Breast epithelium (tissue), 4 donors: ENCODE results near the gene GRIK4. TPM values are rescaled to one million over a fixed set of nuclear protein-coding genes. Genes with fewer than 3 reads are reported as not detected.
"Not testable (repeated sequence)": the region's sequence is repeated elsewhere in the genome, so short reads cannot be mapped to it uniquely, and the experiment has no call there.

Source experiments
- DNase-seq, 2 donors: peaks; one replicate each; pipeline ENCODE4 v3.0.0-alpha.2; 2019; ENCODE audit warnings: low spot score in 2 of 2
- H3K27ac ChIP-seq, 2 donors: fragments of 200-600 bp; sonication (generic) in 1 of 2; one replicate each; pipeline ENCODE4 v1.5.1; 2016 to 2019; ENCODE audit warnings: mild to moderate bottlenecking in 1 of 2
- H3K27me3 ChIP-seq, 2 donors: fragments of 200-600 bp; sonication (generic) in 1 of 2; one replicate each; pipeline versions ENCODE4 v1.5.1 to v1.6.0; 2017 to 2019; ENCODE audit warnings: control low read depth in 1 of 2, mild to moderate bottlenecking in 1 of 2
- H3K36me3 ChIP-seq: fragments of 200-600 bp; one replicate; pipeline ENCODE4 v1.5.1; 2019
- H3K4me1 ChIP-seq, 2 donors: fragments of 200-600 bp; sonication (generic); one replicate each; pipeline ENCODE4 v1.5.1; 2016 to 2019; ENCODE audit warnings: control low read depth in 1 of 2
- H3K4me3 ChIP-seq, 3 donors: fragments of 200-600 bp; sonication (generic); 1 replicate in 2 of 3; 2 replicates in 1 of 3; pipeline ENCODE4 v1.5.1; 2016 to 2019; ENCODE audit warnings: mild to moderate bottlenecking in 3 of 3, moderate library complexity in 2 of 3
- H3K9me3 ChIP-seq, 2 donors: fragments of 200-600 bp; sonication (generic) in 1 of 2; one replicate each; pipeline ENCODE4 v1.5.1; 2016 to 2019; ENCODE audit warnings: control low read depth in 1 of 2
- POLR2A ChIP-seq: fragments of 450-650 bp; IDR thresholded peaks from one replicate; pipeline ENCODE4 v1.6.1; 2016; ENCODE audit warnings: antibody characterized with exemption, mild to moderate bottlenecking, moderate library complexity
- POLR2AphosphoS5 ChIP-seq, 3 donors: sonication (generic); formaldehyde crosslinking; IDR thresholded peaks; one replicate each; pipeline ENCODE4 v1.6.1; 2017; ENCODE audit warnings: antibody characterized with exemption in 3 of 3
- intact Hi-C: fragments of 100-400 bp; cut with DNase I; formaldehyde crosslinking; loops from one replicate; pipeline ENCODE4 v1.15.1; 2023; ENCODE audit warnings: low total_unique reads
- total RNA-seq, 3 donors: library from RNA; depleted of rRNA; stranded (reverse); fragments of >200 nt; gene quantifications; one replicate each; pipeline ENCODE4 v1.1.0, GENCODE V29; 2016
- TF ChIP-seq, protein P1 (sequence below), 3 donors: fragments of 450-650 bp; IDR thresholded peaks; one replicate each; pipeline ENCODE4 v1.5.1; 2016 to 2017; ENCODE audit warnings: antibody characterized with exemption in 3 of 3, mild to moderate bottlenecking in 3 of 3, moderate library complexity in 3 of 3

Gene GRIK4
- total RNA-seq, 3 donors from 2014 or later: 0.29 to 0.66 TPM; not detected in 1

DNA sequence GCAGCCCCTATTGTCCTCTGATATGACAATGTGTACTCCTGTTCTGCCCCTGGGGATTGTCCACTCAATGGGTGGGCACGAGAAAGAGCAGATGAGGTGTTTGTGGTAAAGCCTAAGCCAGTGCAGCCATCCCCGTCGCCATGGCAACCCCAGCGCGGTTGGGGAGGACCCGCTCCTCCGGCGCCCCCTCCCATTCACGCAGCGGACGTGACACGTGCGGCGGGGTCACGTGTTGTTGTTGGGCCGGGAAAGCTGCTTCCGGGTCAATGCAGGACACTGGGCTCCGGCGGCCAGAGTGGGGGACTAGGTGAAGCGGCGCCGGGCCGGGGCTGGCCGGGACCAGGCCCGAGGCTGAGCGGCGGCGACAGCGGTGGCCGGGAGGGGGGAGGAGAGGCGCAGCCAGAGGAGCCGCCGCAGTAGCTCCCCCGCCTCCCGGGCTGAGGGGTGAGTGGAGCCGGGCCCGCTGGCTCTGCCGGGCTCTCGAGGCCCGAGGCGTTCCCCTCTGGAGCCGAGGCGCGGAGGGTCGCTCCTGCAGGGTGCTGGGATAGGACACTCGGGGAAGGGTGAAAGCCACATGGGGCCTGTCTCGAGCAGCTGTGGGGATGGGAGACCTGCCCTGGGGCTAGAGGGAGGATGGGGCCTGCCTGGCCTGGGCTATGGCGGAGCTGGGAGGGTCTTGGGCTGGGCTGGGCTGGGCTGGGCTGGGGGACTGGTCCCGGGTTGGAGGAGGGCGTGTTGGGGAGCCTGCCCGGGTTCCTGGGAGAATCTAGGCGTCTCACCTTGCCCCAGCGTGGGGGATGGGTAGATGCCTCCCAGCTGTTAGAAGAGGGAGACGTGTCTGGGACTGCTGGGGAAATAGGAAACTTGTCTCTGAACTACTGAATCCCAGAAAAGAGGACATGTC lies 512.6 kb downstream of the GRIK4 start, which contains the start of gene TBCEL:
Gene TBCEL, plus strand, starts transcription at position 255 of the 904 bp plus-strand sequence. CDS start 21,589 bp downstream, outside the sequence.
- intact Hi-C loops: no loop called here
- peak; percentile 49 to 78 (median 51) for TF ChIP-seq POLR2AphosphoS5 (IDR thresholded peaks at IDR 0.05)
- TF ChIP-seq, protein P1, sequence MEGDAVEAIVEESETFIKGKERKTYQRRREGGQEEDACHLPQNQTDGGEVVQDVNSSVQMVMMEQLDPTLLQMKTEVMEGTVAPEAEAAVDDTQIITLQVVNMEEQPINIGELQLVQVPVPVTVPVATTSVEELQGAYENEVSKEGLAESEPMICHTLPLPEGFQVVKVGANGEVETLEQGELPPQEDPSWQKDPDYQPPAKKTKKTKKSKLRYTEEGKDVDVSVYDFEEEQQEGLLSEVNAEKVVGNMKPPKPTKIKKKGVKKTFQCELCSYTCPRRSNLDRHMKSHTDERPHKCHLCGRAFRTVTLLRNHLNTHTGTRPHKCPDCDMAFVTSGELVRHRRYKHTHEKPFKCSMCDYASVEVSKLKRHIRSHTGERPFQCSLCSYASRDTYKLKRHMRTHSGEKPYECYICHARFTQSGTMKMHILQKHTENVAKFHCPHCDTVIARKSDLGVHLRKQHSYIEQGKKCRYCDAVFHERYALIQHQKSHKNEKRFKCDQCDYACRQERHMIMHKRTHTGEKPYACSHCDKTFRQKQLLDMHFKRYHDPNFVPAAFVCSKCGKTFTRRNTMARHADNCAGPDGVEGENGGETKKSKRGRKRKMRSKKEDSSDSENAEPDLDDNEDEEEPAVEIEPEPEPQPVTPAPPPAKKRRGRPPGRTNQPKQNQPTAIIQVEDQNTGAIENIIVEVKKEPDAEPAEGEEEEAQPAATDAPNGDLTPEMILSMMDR (IDR thresholded peaks at IDR 0.05): no peak
- no peak for TF ChIP-seq POLR2A
- DNase-seq: peak; percentile 61 to 73
- Histone ChIP-seq H3K4me1 (no peaks in the 10 kb centered on the region), H3K4me3 (peak within 1 kb of the TSS; percentile 79 to 87 (median 84)), H3K36me3 (no peaks in the 10 kb centered on the region), H3K9me3 (no peaks in the 10 kb centered on the region), H3K27me3 (no peaks in the 10 kb centered on the region), H3K27ac (peak within 1 kb of the TSS; percentile 74 to 75)

DNA sequence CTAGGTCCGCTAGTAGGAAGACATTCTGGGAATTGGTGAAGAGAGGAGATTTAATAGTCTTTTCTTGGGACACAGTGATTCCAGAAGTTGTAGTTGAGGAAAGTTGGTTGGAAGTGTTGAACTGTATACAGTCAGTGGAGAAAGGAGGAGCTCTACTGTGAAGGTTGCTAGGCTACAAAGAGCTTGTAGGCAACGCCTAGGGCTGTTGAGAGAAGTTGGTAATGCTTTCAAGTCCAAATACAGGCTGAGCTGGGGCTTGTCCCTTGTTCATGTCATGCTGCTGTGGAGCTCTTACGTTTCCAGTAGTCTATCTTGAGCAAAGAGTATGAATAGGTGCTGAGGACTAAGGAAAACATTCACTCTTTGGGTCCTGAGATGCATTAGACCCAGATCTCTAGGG lies 513.4 kb downstream of the GRIK4 start:
- Histone ChIP-seq H3K27ac (peak overlapping the region in 1 of 2 donors; percentile 74), H3K9me3 (no peaks in the 10 kb centered on the region), H3K4me1 (no peaks in the 10 kb centered on the region), H3K4me3 (peak overlapping the region; percentile 79 to 87 (median 84)), H3K27me3 (no peaks in the 10 kb centered on the region), H3K36me3 (no peaks in the 10 kb centered on the region)
- no peak for DNase-seq
- TF ChIP-seq, protein P1 (IDR thresholded peaks at IDR 0.05): no peak
- intact Hi-C loops: no loop called here

DNA sequence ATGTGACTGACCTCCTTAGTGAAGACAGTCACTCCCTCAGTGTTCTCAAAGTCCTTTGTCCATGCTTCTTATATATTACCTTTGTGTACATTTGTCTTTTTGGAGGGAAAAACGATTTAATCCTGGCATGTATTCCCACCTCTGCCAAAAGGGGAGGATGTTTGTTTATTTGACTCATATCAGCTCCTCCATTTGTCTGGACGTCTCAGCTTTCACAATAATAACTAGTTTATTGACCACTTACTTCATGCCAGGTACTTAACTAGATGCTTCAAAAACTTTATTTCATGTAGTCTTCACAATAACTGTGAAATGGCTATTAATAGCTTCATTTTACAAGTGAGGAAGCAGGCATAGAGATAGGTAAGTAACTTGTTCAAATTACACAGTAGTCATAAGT lies 517.6 kb downstream of the GRIK4 start:
- intact Hi-C loops: no loop called here
- H3K4me3 ChIP-seq: no peak overlapping the region

DNA sequence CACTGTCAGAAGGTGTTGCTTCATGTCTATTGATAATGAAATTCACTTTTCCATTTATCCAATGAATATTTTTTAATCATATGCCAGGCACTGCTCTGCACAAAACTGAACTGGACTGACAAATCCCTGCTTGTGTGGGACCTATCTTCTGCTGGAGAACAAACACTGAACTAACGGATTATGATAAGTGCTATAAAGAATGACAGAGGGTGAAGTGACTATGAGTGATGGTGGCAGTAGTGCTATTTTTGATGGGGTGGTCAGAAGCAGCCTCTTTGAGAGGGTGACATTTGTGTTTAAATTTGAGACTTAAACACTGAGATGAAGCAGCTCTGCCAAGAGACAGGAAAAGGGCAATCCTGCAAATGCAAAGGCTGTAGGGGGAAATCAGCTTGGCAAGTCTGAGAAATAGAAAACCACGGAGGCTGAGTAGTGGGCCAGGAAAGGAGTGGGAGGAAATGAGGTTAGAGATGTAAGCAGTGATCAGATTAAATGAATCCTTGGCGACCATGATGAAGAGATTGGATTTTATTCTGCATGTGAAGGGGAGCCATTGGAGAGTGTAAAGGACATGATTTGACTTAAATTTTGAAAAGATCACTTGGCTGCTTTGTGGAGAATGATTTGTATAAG lies 518.4 kb downstream of the GRIK4 start:
- Histone ChIP-seq H3K36me3 (no peaks in the 10 kb centered on the region), H3K4me3 (no peak overlapping the region), H3K27me3 (no peaks in the 10 kb centered on the region), H3K9me3 (no peaks in the 10 kb centered on the region), H3K27ac (no peak overlapping the region), H3K4me1 (no peaks in the 10 kb centered on the region)
- no peak for DNase-seq
- TF ChIP-seq, protein P1 (IDR thresholded peaks at IDR 0.05): no peak
- intact Hi-C loops: no loop called here

More for the DNA sequence above, 517.6 kb downstream of the GRIK4 start:
- Histone ChIP-seq H3K27me3 (no peaks in the 10 kb centered on the region), H3K9me3 (no peaks in the 10 kb centered on the region), H3K27ac (no peak overlapping the region), H3K4me1 (no peaks in the 10 kb centered on the region), H3K36me3 (no peaks in the 10 kb centered on the region)
- TF ChIP-seq POLR2AphosphoS5 (IDR thresholded peaks at IDR 0.05): no peak
- TF ChIP-seq, protein P1 (IDR thresholded peaks at IDR 0.05): no peak
- TF ChIP-seq POLR2A: no peak
- DNase-seq: no peak

DNA sequence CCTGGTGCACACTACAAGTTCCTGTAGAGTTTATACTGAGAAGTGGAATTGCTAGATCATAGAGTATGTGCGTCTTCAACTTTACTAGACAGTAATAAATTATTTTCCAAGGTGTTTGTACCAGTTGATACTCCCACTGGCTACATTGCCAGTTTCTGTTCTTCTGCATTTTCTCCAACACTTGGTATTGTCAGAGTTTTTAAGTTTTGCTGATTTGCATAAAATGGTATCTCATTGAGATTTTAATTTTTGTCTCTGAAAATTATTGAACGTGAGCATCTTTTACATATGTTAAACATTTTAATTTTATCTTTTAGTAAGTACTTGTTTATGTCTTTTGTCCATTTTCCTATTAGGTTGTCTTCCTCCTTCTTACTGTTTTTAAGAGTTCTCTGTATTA lies 519.6 kb downstream of the GRIK4 start:
- DNase-seq: no peak
- TF ChIP-seq POLR2AphosphoS5 (IDR thresholded peaks at IDR 0.05): no peak
- TF ChIP-seq POLR2A: no peak
- TF ChIP-seq, protein P1 (IDR thresholded peaks at IDR 0.05): no peak
- Histone ChIP-seq H3K9me3 (no peaks in the 10 kb centered on the region), H3K4me1 (no peaks in the 10 kb centered on the region), H3K36me3 (no peaks in the 10 kb centered on the region), H3K27ac (no peak overlapping the region), H3K4me3 (no peak overlapping the region), H3K27me3 (no peaks in the 10 kb centered on the region)
- intact Hi-C loops: no loop called here

DNA sequence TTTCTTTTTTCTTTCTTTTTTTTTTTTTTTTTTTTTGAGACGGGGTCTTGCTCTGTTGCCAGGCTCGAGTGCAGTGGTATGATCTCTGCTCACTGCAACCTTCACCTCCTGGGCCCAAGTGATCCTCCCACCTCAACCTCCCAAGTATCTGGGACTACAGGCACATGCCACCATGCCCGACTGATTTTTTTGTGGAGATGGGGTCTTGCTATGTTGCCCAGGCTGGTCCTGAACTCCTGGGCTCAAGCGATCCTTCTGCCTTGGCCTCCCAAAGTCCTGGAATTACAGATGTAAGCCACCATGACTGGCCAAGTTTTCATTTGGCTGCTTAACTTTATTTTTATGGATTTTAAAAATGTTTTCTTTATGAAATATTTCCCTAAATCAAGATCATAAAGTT lies 520.1 kb downstream of the GRIK4 start:
- intact Hi-C loops, H3K27ac ChIP-seq: not testable (repeated sequence)

More for the DNA sequence above, 520.1 kb downstream of the GRIK4 start:
- H3K4me1 ChIP-seq, H3K4me3 ChIP-seq, DNase-seq, H3K36me3 ChIP-seq, H3K27me3 ChIP-seq, H3K9me3 ChIP-seq: not testable (repeated sequence)
